Keratinocyte (primary cell): ENCODE data around the gene GREB1. TPM values are rescaled to one million over a fixed set of nuclear protein-coding genes. Genes with fewer than 3 reads are reported as not detected.

Experiments used
- DNase-seq: peaks from one replicate; pipeline ENCODE4 v3.0.0-alpha.2; 2011; ENCODE audit warnings: low read depth, missing footprints, low spot score
- FAIRE-seq: peaks from 2 replicates; lab custom pipeline; 2011; peaks lifted over from hg19 to GRCh38; lab: Jason Lieb, UNC
- H2AFZ ChIP-seq: 2 replicates; pipeline ENCODE4 v1.6.0; 2012; ENCODE audit warnings: low read length, control low read depth, inconsistent platforms; ENCODE audit not compliant: control insufficient read depth
- H3K27ac ChIP-seq: 2 replicates; pipeline ENCODE4 v1.5.1; 2011; ENCODE audit warnings: low read length; ENCODE audit not compliant: control insufficient read depth, insufficient read depth
- H3K27me3 ChIP-seq: 3 replicates; pipeline ENCODE4 v1.6.0; 2011; ENCODE audit warnings: low read length; ENCODE audit not compliant: control insufficient read depth, insufficient read depth; ENCODE audit errors: extremely low read depth
- H3K36me3 ChIP-seq, 2 experiments: 2 replicates in 1 of 2; 3 replicates in 1 of 2; pipeline ENCODE4 v1.5.1; 2011; ENCODE audit warnings: low read length in 2 of 2, mild to moderate bottlenecking in 1 of 2; ENCODE audit not compliant: control insufficient read depth in 2 of 2, insufficient read depth in 2 of 2; ENCODE audit errors: extremely low read depth in 1 of 2
- H3K4me1 ChIP-seq: 3 replicates; pipeline ENCODE4 v1.5.1; 2011; ENCODE audit warnings: low read length; ENCODE audit not compliant: control insufficient read depth, insufficient read depth; ENCODE audit errors: extremely low read depth
- H3K4me2 ChIP-seq: 3 replicates; pipeline ENCODE4 v1.6.0; 2011; ENCODE audit warnings: low read depth, low read length; ENCODE audit not compliant: control insufficient read depth, insufficient read depth; ENCODE audit errors: extremely low read depth
- H3K4me3 ChIP-seq, 3 experiments: fragments of 200-600 bp in 1 of 3; sonication (generic) in 1 of 3; 2 replicates in 2 of 3; 3 replicates in 1 of 3; pipeline ENCODE4 v1.5.1; 2011 to 2016; ENCODE audit warnings: low read length in 3 of 3, mild to moderate bottlenecking in 3 of 3, control low read depth in 2 of 3, inconsistent platforms in 1 of 3, low read depth in 1 of 3, mixed read lengths in 1 of 3, mixed run types in 1 of 3, moderate library complexity in 1 of 3; ENCODE audit not compliant: control insufficient read depth in 2 of 3, insufficient read depth in 2 of 3; ENCODE audit errors: extremely low read depth in 1 of 3
- H3K79me2 ChIP-seq: 2 replicates; pipeline ENCODE4 v1.6.0; 2012; ENCODE audit warnings: low read length; ENCODE audit not compliant: control insufficient read depth, insufficient read depth
- H3K9ac ChIP-seq: 3 replicates; pipeline ENCODE4 v1.6.0; 2011; ENCODE audit warnings: low read length; ENCODE audit not compliant: control insufficient read depth, insufficient read depth; ENCODE audit errors: extremely low read depth
- H3K9me1 ChIP-seq: 3 replicates; pipeline ENCODE4 v1.6.0; 2011; ENCODE audit warnings: low read length; ENCODE audit not compliant: control insufficient read depth, insufficient read depth; ENCODE audit errors: extremely low read depth
- H3K9me3 ChIP-seq: 2 replicates; pipeline ENCODE4 v1.5.1; 2012; ENCODE audit warnings: low read depth, low read length; ENCODE audit not compliant: control insufficient read depth
- H4K20me1 ChIP-seq: 3 replicates; pipeline ENCODE4 v1.6.0; 2011; ENCODE audit warnings: low read length; ENCODE audit not compliant: control insufficient read depth, insufficient read depth; ENCODE audit errors: extremely low read depth
- CTCF ChIP-seq, 3 experiments: IDR thresholded peaks in 1 of 3; conservative IDR thresholded peaks in 1 of 3; optimal IDR thresholded peaks in 1 of 3; 2 replicates in 2 of 3; 3 replicates in 1 of 3; pipeline versions ENCODE3 to v1.5.1; 2011; ENCODE audit warnings: low read length in 3 of 3, mild to moderate bottlenecking in 3 of 3, moderate library complexity in 2 of 3, control low read depth in 1 of 3, inconsistent platforms in 1 of 3; ENCODE audit not compliant: insufficient read depth in 2 of 3; ENCODE audit errors: extremely low read depth in 1 of 3
- EZH2 ChIP-seq: IDR thresholded peaks from one replicate; pipeline ENCODE4 v1.6.1; 2012; ENCODE audit warnings: inconsistent platforms, mild to moderate bottlenecking, low read length, moderate library complexity
- dilution Hi-C: fragments of 300-500 bp; cut with MboI; formaldehyde crosslinking; loops from one replicate; pipeline ENCODE4 v1.7.0; 2020; ENCODE audit warnings: low sequenced_read_pairs; ENCODE audit not compliant: extremely low pct_ligation_motif_present
- polyA plus RNA-seq, 5 experiments: library from polyadenylated mRNA; depleted of rRNA in 3 of 5; stranded (reverse) in 3 of 5; stranded (forward) in 1 of 5; unstranded in 1 of 5; fragments of >200 nt; gene quantifications; 1 replicate in 1 of 5; 2 replicates in 3 of 5; 3 replicates in 1 of 5; pipeline versions ENCODE4 v1.2.1 to v1.2.3, GENCODE V29; 2011 to 2012; ENCODE audit warnings: missing spikeins in 2 of 5, low read depth in 1 of 5, low replicate concordance in 1 of 5

The GREB1 gene
- polyA plus RNA-seq, 1 donor (not counting 4 experiments of a cell fraction or from before 2014, with no cell fraction given) = 0.13 TPM

GRCh38 chr2:11574176-11575046, 40.6 kb downstream of the GREB1 start:
- peak overlapping the region; percentile 13 for H2AFZ ChIP-seq
- FAIRE-seq = no peak
- no peak overlapping the region for H3K9ac ChIP-seq

GRCh38 chr2:11576398-11576797, 42.6 kb downstream of the GREB1 start:
- Histone ChIP-seq H3K79me2 (no peaks in the 10 kb centered on the region), H2AFZ (no peak overlapping the region), H4K20me1 (no peaks in the 10 kb centered on the region), H3K4me2 (no peak overlapping the region), H3K9me1 (no peaks in the 10 kb centered on the region), H3K9me3 (no peaks in the 10 kb centered on the region), H3K4me1 (no peaks in the 10 kb centered on the region), H3K9ac (no peak overlapping the region), H3K4me3 (no peak overlapping the region), H3K27me3 (peaks cover 8% of the 10 kb centered on the region), H3K36me3 (no peaks in the 10 kb centered on the region), H3K27ac (no peak overlapping the region)
- TF ChIP-seq EZH2 = no peak
- TF ChIP-seq CTCF (optimal IDR thresholded peaks at IDR 0.05 in 1 of 3, IDR thresholded peaks at IDR 0.05 in 1 of 3, conservative IDR thresholded peaks at IDR 0.05 in 1 of 3; ENCODE audit: extremely low read depth in 1 of 3, insufficient read depth in 2 of 3, low read length in 3 of 3) = no peak
- dilution Hi-C loops = no loop called here
- FAIRE-seq (no peak), DNase-seq (no peak)

More at GRCh38 chr2:11574176-11575046, 40.6 kb downstream of the GREB1 start:
- Histone ChIP-seq H3K4me2 (no peak overlapping the region), H3K27ac (no peak overlapping the region), H3K9me3 (no peaks in the 10 kb centered on the region), H3K9me1 (no peaks in the 10 kb centered on the region), H3K79me2 (no peaks in the 10 kb centered on the region), H3K27me3 (peaks cover 5% of the 10 kb centered on the region), H3K4me1 (no peaks in the 10 kb centered on the region), H4K20me1 (no peaks in the 10 kb centered on the region), H3K36me3 (no peaks in the 10 kb centered on the region), H3K4me3 (no peak overlapping the region)
- TF ChIP-seq EZH2 (no peak), CTCF (optimal IDR thresholded peaks at IDR 0.05 in 1 of 3, IDR thresholded peaks at IDR 0.05 in 1 of 3, conservative IDR thresholded peaks at IDR 0.05 in 1 of 3; ENCODE audit: extremely low read depth in 1 of 3, insufficient read depth in 2 of 3, low read length in 3 of 3) (no peak)
- dilution Hi-C loops = no loop called here
- DNase-seq = no peak
